ENCODE data around the gene PAX5.

PAX5 gene

GRCh38 chr9:36800455-36800854 lies 233.6 kb downstream of the PAX5 start:
- no peak overlapping the region for H3K27ac ChIP-seq
- no peak overlapping the region for H2AFZ ChIP-seq (ENCODE audit: low read depth)
- no peaks in the 10 kb centered on the region; the same call in 1 of the 2 replicates for H3K27me3 ChIP-seq (ENCODE audit: insufficient read depth, low read depth)
- no peaks in the 10 kb centered on the region for H3K79me2 ChIP-seq (ENCODE audit: insufficient read depth, low read depth)
- no peaks in the 10 kb centered on the region for H3K36me3 ChIP-seq (ENCODE audit: insufficient read depth)
- no peaks in the 10 kb centered on the region for H4K20me1 ChIP-seq (ENCODE audit: insufficient read depth)
- TF ChIP-seq, protein P1, sequence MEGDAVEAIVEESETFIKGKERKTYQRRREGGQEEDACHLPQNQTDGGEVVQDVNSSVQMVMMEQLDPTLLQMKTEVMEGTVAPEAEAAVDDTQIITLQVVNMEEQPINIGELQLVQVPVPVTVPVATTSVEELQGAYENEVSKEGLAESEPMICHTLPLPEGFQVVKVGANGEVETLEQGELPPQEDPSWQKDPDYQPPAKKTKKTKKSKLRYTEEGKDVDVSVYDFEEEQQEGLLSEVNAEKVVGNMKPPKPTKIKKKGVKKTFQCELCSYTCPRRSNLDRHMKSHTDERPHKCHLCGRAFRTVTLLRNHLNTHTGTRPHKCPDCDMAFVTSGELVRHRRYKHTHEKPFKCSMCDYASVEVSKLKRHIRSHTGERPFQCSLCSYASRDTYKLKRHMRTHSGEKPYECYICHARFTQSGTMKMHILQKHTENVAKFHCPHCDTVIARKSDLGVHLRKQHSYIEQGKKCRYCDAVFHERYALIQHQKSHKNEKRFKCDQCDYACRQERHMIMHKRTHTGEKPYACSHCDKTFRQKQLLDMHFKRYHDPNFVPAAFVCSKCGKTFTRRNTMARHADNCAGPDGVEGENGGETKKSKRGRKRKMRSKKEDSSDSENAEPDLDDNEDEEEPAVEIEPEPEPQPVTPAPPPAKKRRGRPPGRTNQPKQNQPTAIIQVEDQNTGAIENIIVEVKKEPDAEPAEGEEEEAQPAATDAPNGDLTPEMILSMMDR (conservative IDR thresholded peaks at IDR 0.05; ENCODE audit: low read depth, low read length): no peak
- H3K4me2 ChIP-seq: no peak overlapping the region
- no peak overlapping the region for H3K4me3 ChIP-seq (IDR thresholded peaks at IDR 0.05; ENCODE audit: insufficient read depth, low read depth, low read length)
- no peaks in the 10 kb centered on the region for H3K4me1 ChIP-seq (ENCODE audit: low read depth, poor library complexity, severe bottlenecking)
- no peak overlapping the region for H3K9ac ChIP-seq

GRCh38 chr9:36798350-36799065 lies 235.6 kb downstream of the PAX5 start:
- Histone ChIP-seq H3K4me3 (IDR thresholded peaks at IDR 0.05; ENCODE audit: insufficient read depth, low read depth, low read length) (no peak overlapping the region), H3K27me3 (ENCODE audit: insufficient read depth, low read depth) (no peaks in the 10 kb centered on the region; the same call in 1 of the 2 replicates), H3K9ac (no peak overlapping the region), H2AFZ (ENCODE audit: low read depth) (no peak overlapping the region), H3K36me3 (ENCODE audit: insufficient read depth) (no peaks in the 10 kb centered on the region), H3K4me1 (ENCODE audit: low read depth, poor library complexity, severe bottlenecking) (no peaks in the 10 kb centered on the region), H3K4me2 (no peak overlapping the region), H3K27ac (no peak overlapping the region), H4K20me1 (ENCODE audit: insufficient read depth) (no peaks in the 10 kb centered on the region), H3K79me2 (ENCODE audit: insufficient read depth, low read depth) (no peaks in the 10 kb centered on the region)
- TF ChIP-seq, protein P1 (conservative IDR thresholded peaks at IDR 0.05; ENCODE audit: low read depth, low read length): no peak

GRCh38 chr9:36797471-36798220 lies 236.4 kb downstream of the PAX5 start:
- no peak overlapping the region for H3K4me3 ChIP-seq (IDR thresholded peaks at IDR 0.05; ENCODE audit: insufficient read depth, low read depth, low read length)
- H3K27me3 ChIP-seq (ENCODE audit: insufficient read depth, low read depth): no peaks in the 10 kb centered on the region; the same call in 1 of the 2 replicates
- no peaks in the 10 kb centered on the region for H4K20me1 ChIP-seq (ENCODE audit: insufficient read depth)
- no peak overlapping the region for H3K27ac ChIP-seq
- no peaks in the 10 kb centered on the region for H3K36me3 ChIP-seq (ENCODE audit: insufficient read depth)
- H2AFZ ChIP-seq (ENCODE audit: low read depth): no peak overlapping the region
- TF ChIP-seq, protein P1 (conservative IDR thresholded peaks at IDR 0.05; ENCODE audit: low read depth, low read length): no peak
- H3K4me1 ChIP-seq (ENCODE audit: low read depth, poor library complexity, severe bottlenecking): no peaks in the 10 kb centered on the region
- no peak overlapping the region for H3K4me2 ChIP-seq
- H3K79me2 ChIP-seq (ENCODE audit: insufficient read depth, low read depth): no peaks in the 10 kb centered on the region
- H3K9ac ChIP-seq: no peak overlapping the region

GRCh38 chr9:36796671-36797419 lies 237.2 kb downstream of the PAX5 start:
- H3K79me2 ChIP-seq (ENCODE audit: insufficient read depth, low read depth): no peaks in the 10 kb centered on the region
- TF ChIP-seq, protein P1 (conservative IDR thresholded peaks at IDR 0.05; ENCODE audit: low read depth, low read length): no peak
- H3K4me1 ChIP-seq (ENCODE audit: low read depth, poor library complexity, severe bottlenecking): no peaks in the 10 kb centered on the region
- no peak overlapping the region for H3K9ac ChIP-seq
- no peaks in the 10 kb centered on the region for H3K36me3 ChIP-seq (ENCODE audit: insufficient read depth)
- no peaks in the 10 kb centered on the region; the same call in 1 of the 2 replicates for H3K27me3 ChIP-seq (ENCODE audit: insufficient read depth, low read depth)
- no peaks in the 10 kb centered on the region for H4K20me1 ChIP-seq (ENCODE audit: insufficient read depth)
- no peak overlapping the region for H3K4me3 ChIP-seq (IDR thresholded peaks at IDR 0.05; ENCODE audit: insufficient read depth, low read depth, low read length)
- H3K4me2 ChIP-seq: no peak overlapping the region
- no peak overlapping the region for H3K27ac ChIP-seq
- no peak overlapping the region for H2AFZ ChIP-seq (ENCODE audit: low read depth)

Data from KMS-11 (cell line).